Body of pancreas (tissue), 4 donors: Measurements from ENCODE around the gene PPIC. TPM values are rescaled to one million over a fixed set of nuclear protein-coding genes. Genes with fewer than 3 reads are reported as not detected.

Experiments
- ATAC-seq: fragments of 150-250 bp; one replicate; pipeline ENCODE4 v1.9.1; 2016
- DNase-seq, 4 donors: peaks; one replicate each; pipeline ENCODE4 v3.0.0-alpha.2; 2019
- H3K27ac ChIP-seq, 4 donors: fragments of 200-600 bp; sonication (generic); 1 replicate in 3 of 4; 2 replicates in 1 of 4; pipeline versions ENCODE4 v1.5.1 to v1.6.1; 2016 to 2019; ENCODE audit warnings: mild to moderate bottlenecking in 1 of 4, mixed read lengths in 1 of 4, moderate library complexity in 1 of 4
- H3K27me3 ChIP-seq, 2 donors: fragments of 200-600 bp; sonication (generic); one replicate each; pipeline ENCODE4 v1.6.0; 2016; ENCODE audit warnings: mild to moderate bottlenecking in 1 of 2
- H3K36me3 ChIP-seq, 2 donors: fragments of 200-600 bp; sonication (generic); replicated peaks in 1 of 2; 2 replicates each; pipeline ENCODE4 v1.5.1; 2016; ENCODE audit warnings: low read depth in 2 of 2; ENCODE audit not compliant: insufficient read depth in 1 of 2
- H3K4me1 ChIP-seq: fragments of 200-600 bp; sonication (generic); one replicate; pipeline ENCODE4 v1.6.0; 2016
- H3K4me3 ChIP-seq, 2 donors: fragments of 200-600 bp; sonication (generic); 1 replicate in 1 of 2; 2 replicates in 1 of 2; pipeline ENCODE4 v1.5.1; 2016 to 2019
- H3K9me3 ChIP-seq, 3 donors: fragments of 200-600 bp; sonication (generic); 1 replicate in 2 of 3; 2 replicates in 1 of 3; pipeline ENCODE4 v1.5.1; 2016
- CTCF ChIP-seq, 7 experiments: fragments of 450-650 bp in 4 of 7; fragments of 200-600 bp in 3 of 7; sonication (generic) in 3 of 7; IDR thresholded peaks; one replicate each; pipeline ENCODE4 v1.5.1; 2016 to 2019; ENCODE audit warnings: antibody characterized with exemption in 7 of 7
- POLR2A ChIP-seq, 3 donors: fragments of 450-650 bp; IDR thresholded peaks; one replicate each; pipeline ENCODE4 v1.6.1; 2016; ENCODE audit warnings: antibody characterized with exemption in 3 of 3, mild to moderate bottlenecking in 2 of 3
- WGBS, 2 donors: methylation state at CpG; one replicate each; pipeline ENCODE4 v1.1.5; 2017; 5-methylcytosine and 5-hydroxymethylcytosine counted together
- intact Hi-C: fragments of 100-400 bp; cut with DNase I; formaldehyde crosslinking; loops from one replicate; pipeline ENCODE4 v1.15.1; 2023
- total RNA-seq, 2 donors: library from RNA; depleted of rRNA; stranded (reverse); fragments of >200 nt; gene quantifications; one replicate each; pipeline ENCODE4 v1.1.0, GENCODE V29; 2016

PPIC gene
- total RNA-seq, 2 donors from 2014 or later = 9.6 to 31.0 TPM

GRCh38 chr5:123000731-123001130, 35.8 kb downstream of the PPIC start:
- ATAC-seq (no peak), DNase-seq (no peak)
- Histone ChIP-seq H3K4me3 (no peak overlapping the region), H3K9me3 (no peaks in the 10 kb centered on the region), H3K36me3 (no peaks in the 10 kb centered on the region), H3K4me1 (no peaks in the 10 kb centered on the region), H3K27ac (no peak overlapping the region), H3K27me3 (no peaks in the 10 kb centered on the region)
- no peak for TF ChIP-seq POLR2A (IDR thresholded peaks at IDR 0.05)
- intact Hi-C loops = loop anchor here (10.0 kb wide), 1 partner anchor 96 kb away; no protein-coding TSS in a partner anchor
- 90 to 97% methylated on average over 1 of the region's 1 CpG for WGBS, 2 donors

- intact Hi-C loops = loop anchor here (10.0 kb wide), 1 partner anchor 95 kb away; no protein-coding TSS in a partner anchor
- peak; percentile 73 to 85 (median 80) for DNase-seq
- H3K27ac ChIP-seq = no peak overlapping the region
- no peaks in the 10 kb centered on the region for H3K36me3 ChIP-seq
- no peak overlapping the region for H3K4me3 ChIP-seq
- no peak for TF ChIP-seq POLR2A (IDR thresholded peaks at IDR 0.05)
- peak; percentile 59 to 95 (median 88) for TF ChIP-seq CTCF (IDR thresholded peaks at IDR 0.05)
- no peaks in the 10 kb centered on the region for H3K4me1 ChIP-seq
- no peaks in the 10 kb centered on the region for H3K27me3 ChIP-seq
- 36 to 47% methylated on average over 10 of the region's 10 CpGs for WGBS, 2 donors
- no peaks in the 10 kb centered on the region for H3K9me3 ChIP-seq
- ATAC-seq = peak; percentile 72
These were observed 36.5 kb downstream of the PPIC start for GRCh38 chr5:122999947-123000563.

- Histone ChIP-seq H3K4me3 (no peak overlapping the region), H3K27ac (no peak overlapping the region), H3K36me3 (no peaks in the 10 kb centered on the region), H3K9me3 (no peaks in the 10 kb centered on the region), H3K4me1 (no peaks in the 10 kb centered on the region), H3K27me3 (no peaks in the 10 kb centered on the region)
- TF ChIP-seq CTCF (IDR thresholded peaks at IDR 0.05) (no peak), POLR2A (IDR thresholded peaks at IDR 0.05) (no peak)
- 66 to 79% methylated on average over 7 of the region's 7 CpGs for WGBS, 2 donors
- intact Hi-C loops = no loop called here
- ATAC-seq (no peak), DNase-seq (no peak)
These were observed 39.2 kb downstream of the PPIC start for GRCh38 chr5:122997294-122997693.

- Histone ChIP-seq H3K4me1 (no peaks in the 10 kb centered on the region), H3K27ac (no peak overlapping the region), H3K9me3 (no peaks in the 10 kb centered on the region), H3K4me3 (no peak overlapping the region), H3K27me3 (no peaks in the 10 kb centered on the region), H3K36me3 (no peaks in the 10 kb centered on the region)
- no peak for DNase-seq
- 60 to 65% methylated on average over 3 of the region's 3 CpGs for WGBS, 2 donors
- no peak for TF ChIP-seq CTCF (IDR thresholded peaks at IDR 0.05)
- TF ChIP-seq POLR2A (IDR thresholded peaks at IDR 0.05) = no peak
- ATAC-seq = no peak
- intact Hi-C loops = no loop called here
These were observed 40.4 kb downstream of the PPIC start for GRCh38 chr5:122996091-122996490.

- no peaks in the 10 kb centered on the region for H3K9me3 ChIP-seq
- no peak for ATAC-seq
- no peak for TF ChIP-seq CTCF (IDR thresholded peaks at IDR 0.05)
- TF ChIP-seq POLR2A (IDR thresholded peaks at IDR 0.05) = no peak
- no peak overlapping the region for H3K27ac ChIP-seq
- WGBS, 2 donors = 92 to 98% methylated on average over 2 of the region's 2 CpGs
- H3K27me3 ChIP-seq = no peaks in the 10 kb centered on the region
- H3K36me3 ChIP-seq = no peaks in the 10 kb centered on the region
- no peaks in the 10 kb centered on the region for H3K4me1 ChIP-seq
- intact Hi-C loops = no loop called here
- no peak for DNase-seq
- H3K4me3 ChIP-seq = no peak overlapping the region
These were observed 50.4 kb downstream of the PPIC start for GRCh38 chr5:122985954-122986721.
